Endodermal cell (in vitro differentiated cells): ENCODE measurements around the gene ANO3. TPM values are rescaled to one million over a fixed set of nuclear protein-coding genes. Genes with fewer than 3 reads are reported as not detected.

ENCODE experiments used
- DNase-seq: peaks from one replicate; pipeline ENCODE4 v3.0.0-alpha.2; 2017
- H3K27ac ChIP-seq: 2 replicates; pipeline ENCODE4 v1.5.1; 2013; ENCODE audit warnings: mild to moderate bottlenecking, low read depth, low read length, moderate library complexity
- H3K27me3 ChIP-seq: 2 replicates; pipeline ENCODE4 v1.6.1; 2013; ENCODE audit warnings: mild to moderate bottlenecking, low read length, moderate library complexity; ENCODE audit not compliant: insufficient read depth, control insufficient read depth, poor library complexity, severe bottlenecking
- H3K36me3 ChIP-seq: 2 replicates; pipeline ENCODE4 v1.7.0; 2013; ENCODE audit warnings: mild to moderate bottlenecking, low read length, moderate library complexity; ENCODE audit not compliant: control insufficient read depth, insufficient read depth
- H3K4me1 ChIP-seq: one replicate; pipeline ENCODE4 v1.7.0; 2013; ENCODE audit warnings: low read length; ENCODE audit not compliant: control insufficient read depth, insufficient read depth
- H3K4me3 ChIP-seq: 2 replicates; pipeline ENCODE4 v1.5.1; 2013; ENCODE audit warnings: mild to moderate bottlenecking, low read length, moderate library complexity
- H3K9ac ChIP-seq: 2 replicates; pipeline ENCODE4 v1.6.1; 2013; ENCODE audit warnings: mild to moderate bottlenecking, low read length, moderate library complexity; ENCODE audit not compliant: poor library complexity, severe bottlenecking; ENCODE audit errors: extremely low read depth
- H3K9me3 ChIP-seq: 2 replicates; pipeline ENCODE4 v1.6.1; 2013; ENCODE audit warnings: mild to moderate bottlenecking, low read length, moderate library complexity; ENCODE audit not compliant: control insufficient read depth
- H3K27ac Mint-ChIP-seq: 2 replicates; pipeline ENCODE4 v1.8.0; 2020; ENCODE audit warnings: mixed read lengths
- H3K27me3 Mint-ChIP-seq: 2 replicates; pipeline ENCODE4 v1.8.0; 2021; ENCODE audit warnings: mild to moderate bottlenecking, mixed read lengths; ENCODE audit not compliant: insufficient read depth
- H3K36me3 Mint-ChIP-seq: 2 replicates; pipeline ENCODE4 v1.8.0; 2020; ENCODE audit warnings: low read depth, mixed read lengths
- H3K4me1 Mint-ChIP-seq: 2 replicates; pipeline ENCODE4 v1.8.0; 2020; ENCODE audit warnings: mixed read lengths
- H3K4me3 Mint-ChIP-seq: 2 replicates; pipeline ENCODE4 v1.8.0; 2020; ENCODE audit warnings: mild to moderate bottlenecking, moderate library complexity, mixed read lengths
- H3K9me3 Mint-ChIP-seq: 2 replicates; pipeline ENCODE4 v1.8.0; 2020; ENCODE audit warnings: mild to moderate bottlenecking, mixed read lengths
- WGBS, 2 experiments: methylation state at CpG; one replicate each; pipeline versions ENCODE4 v1.1.5 to v1.1.7; 2013; ENCODE audit warnings: missing lambda C conversion rate in 2 of 2, mixed read lengths in 1 of 2; ENCODE audit not compliant: insufficient coverage in 1 of 2, insufficient read length in 1 of 2; 5-methylcytosine and 5-hydroxymethylcytosine counted together
- total RNA-seq, 2 donors: library from RNA; stranded (reverse); fragmentation: NEBNext Ultra II Directional in 1 of 2; extraction: Animal tissue kit (Norgen Biotek cat#: 25700) in 1 of 2; gene quantifications; 2 replicates in 1 of 2; 3 replicates in 1 of 2; pipeline ENCODE4 v1.2.1, GENCODE V29; 2021
- TF ChIP-seq, protein P1 (sequence below): fragments of 200-600 bp; sonication (generic); conservative IDR thresholded peaks from 2 replicates; pipeline ENCODE4 v1.5.0; 2021; ENCODE audit warnings: antibody characterized with exemption, mild to moderate bottlenecking

The ANO3 gene
- total RNA-seq, 2 donors from 2014 or later: not detected

DNA sequence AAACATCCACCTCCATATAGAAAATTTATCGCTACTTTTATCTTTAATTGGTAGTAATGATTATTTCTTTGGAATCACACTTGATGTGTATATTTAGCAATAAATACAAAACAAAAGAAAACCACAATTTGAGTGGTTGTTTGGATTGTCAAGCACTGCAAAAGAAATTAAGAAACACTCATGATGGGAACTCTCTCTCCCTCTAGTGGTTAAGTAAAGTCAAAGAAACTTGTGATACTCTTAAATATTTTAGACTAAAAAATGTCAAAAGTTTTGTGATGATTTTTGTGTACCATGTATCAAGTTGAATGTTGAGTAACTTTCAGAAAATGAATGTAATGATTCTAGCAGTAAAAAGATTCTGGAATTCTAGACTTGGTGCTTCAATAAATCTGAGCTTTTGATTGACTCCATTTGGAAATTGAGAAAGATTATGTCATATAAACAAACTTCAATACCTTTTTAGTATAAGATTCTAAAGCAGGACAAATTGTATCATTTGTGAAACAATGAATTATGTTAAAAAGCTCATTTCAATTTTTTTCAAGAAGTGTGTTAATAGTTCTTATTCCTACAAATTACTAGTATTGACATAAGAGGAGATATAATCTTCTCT is 219.4 kb downstream of the ANO3 start:
- H3K9me3 Mint-ChIP-seq: no peaks in the 10 kb centered on the region
- H3K27me3 ChIP-seq: no peaks in the 10 kb centered on the region
- no CpG with 5 or more reads among the region's 1 CpG for WGBS, 2 experiments
- DNase-seq: no peak
- H3K36me3 Mint-ChIP-seq: no peaks in the 10 kb centered on the region
- no peak overlapping the region for H3K4me3 Mint-ChIP-seq
- no peaks in the 10 kb centered on the region for H3K4me1 ChIP-seq
- no peaks in the 10 kb centered on the region for H3K27me3 Mint-ChIP-seq
- no peak overlapping the region for H3K9ac ChIP-seq
- H3K4me3 ChIP-seq: no peak overlapping the region
- H3K9me3 ChIP-seq: no peaks in the 10 kb centered on the region
- H3K27ac ChIP-seq: no peak overlapping the region
- no peaks in the 10 kb centered on the region for H3K4me1 Mint-ChIP-seq
- H3K27ac Mint-ChIP-seq: no peak overlapping the region
- TF ChIP-seq, protein P1, sequence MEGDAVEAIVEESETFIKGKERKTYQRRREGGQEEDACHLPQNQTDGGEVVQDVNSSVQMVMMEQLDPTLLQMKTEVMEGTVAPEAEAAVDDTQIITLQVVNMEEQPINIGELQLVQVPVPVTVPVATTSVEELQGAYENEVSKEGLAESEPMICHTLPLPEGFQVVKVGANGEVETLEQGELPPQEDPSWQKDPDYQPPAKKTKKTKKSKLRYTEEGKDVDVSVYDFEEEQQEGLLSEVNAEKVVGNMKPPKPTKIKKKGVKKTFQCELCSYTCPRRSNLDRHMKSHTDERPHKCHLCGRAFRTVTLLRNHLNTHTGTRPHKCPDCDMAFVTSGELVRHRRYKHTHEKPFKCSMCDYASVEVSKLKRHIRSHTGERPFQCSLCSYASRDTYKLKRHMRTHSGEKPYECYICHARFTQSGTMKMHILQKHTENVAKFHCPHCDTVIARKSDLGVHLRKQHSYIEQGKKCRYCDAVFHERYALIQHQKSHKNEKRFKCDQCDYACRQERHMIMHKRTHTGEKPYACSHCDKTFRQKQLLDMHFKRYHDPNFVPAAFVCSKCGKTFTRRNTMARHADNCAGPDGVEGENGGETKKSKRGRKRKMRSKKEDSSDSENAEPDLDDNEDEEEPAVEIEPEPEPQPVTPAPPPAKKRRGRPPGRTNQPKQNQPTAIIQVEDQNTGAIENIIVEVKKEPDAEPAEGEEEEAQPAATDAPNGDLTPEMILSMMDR: peak; percentile 77
- no peaks in the 10 kb centered on the region for H3K36me3 ChIP-seq

DNA sequence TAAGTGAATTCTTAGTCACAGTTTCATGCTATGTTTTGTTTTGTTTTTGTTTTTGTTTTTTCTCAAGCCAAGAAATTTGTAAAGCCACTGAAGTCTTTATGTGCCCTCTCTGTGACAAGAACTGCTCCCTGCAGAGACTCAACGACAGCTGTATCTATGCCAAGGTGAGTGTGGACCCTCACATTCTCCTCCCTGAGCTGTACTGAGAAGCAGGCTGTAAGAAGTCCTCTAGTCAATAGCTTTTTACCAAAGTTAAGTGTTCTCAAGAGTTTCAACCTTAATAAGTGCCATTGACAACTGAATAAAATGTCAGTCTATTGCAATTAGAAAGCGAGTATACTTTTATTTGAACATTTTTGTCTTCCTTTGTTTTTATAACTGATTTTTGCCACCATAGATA is 221.3 kb downstream of the ANO3 start:
- no peaks in the 10 kb centered on the region for H3K4me1 Mint-ChIP-seq
- Histone ChIP-seq H3K9me3 (no peaks in the 10 kb centered on the region), H3K4me1 (no peaks in the 10 kb centered on the region), H3K36me3 (no peaks in the 10 kb centered on the region), H3K27ac (no peak overlapping the region), H3K9ac (no peak overlapping the region), H3K27me3 (no peaks in the 10 kb centered on the region), H3K4me3 (no peak overlapping the region)
- TF ChIP-seq, protein P1: no peak
- H3K4me3 Mint-ChIP-seq: no peak overlapping the region
- no peak for DNase-seq
- no peaks in the 10 kb centered on the region for H3K27me3 Mint-ChIP-seq
- no peaks in the 10 kb centered on the region for H3K36me3 Mint-ChIP-seq
- no peak overlapping the region for H3K27ac Mint-ChIP-seq
- H3K9me3 Mint-ChIP-seq: no peaks in the 10 kb centered on the region
- WGBS, 2 experiments: 61 to 67% methylated on average over 2 of the region's 2 CpGs

DNA sequence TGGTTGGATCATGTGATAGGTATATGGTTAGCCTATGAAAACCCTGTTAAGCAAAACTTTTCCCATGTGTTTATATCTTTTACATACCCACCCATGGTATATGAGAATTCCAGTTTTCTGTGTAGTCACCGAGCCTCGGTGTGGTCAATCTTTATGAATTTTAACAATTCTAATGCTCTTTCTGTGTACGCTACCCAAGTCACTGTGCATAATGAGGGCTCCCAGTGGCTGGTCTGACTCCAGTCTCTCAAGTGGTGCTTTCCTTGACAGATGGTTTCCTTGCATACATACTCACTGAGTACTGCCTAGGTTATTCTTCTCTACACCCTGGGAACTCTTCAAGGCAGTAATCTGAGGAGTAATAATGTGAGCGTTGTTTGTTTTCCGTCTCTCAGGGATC is 222.5 kb downstream of the ANO3 start:
- no peaks in the 10 kb centered on the region for H3K36me3 Mint-ChIP-seq
- WGBS, 2 experiments: 81 to 82% methylated on average over 3 to 5 of the region's 5 CpGs
- Histone ChIP-seq H3K27ac (no peak overlapping the region), H3K4me3 (no peak overlapping the region), H3K27me3 (no peaks in the 10 kb centered on the region), H3K36me3 (no peaks in the 10 kb centered on the region), H3K9ac (no peak overlapping the region), H3K4me1 (no peaks in the 10 kb centered on the region), H3K9me3 (no peaks in the 10 kb centered on the region)
- no peaks in the 10 kb centered on the region for H3K4me1 Mint-ChIP-seq
- no peak overlapping the region for H3K4me3 Mint-ChIP-seq
- TF ChIP-seq, protein P1: no peak
- no peak for DNase-seq
- no peak overlapping the region for H3K27ac Mint-ChIP-seq
- no peaks in the 10 kb centered on the region for H3K9me3 Mint-ChIP-seq
- H3K27me3 Mint-ChIP-seq: no peaks in the 10 kb centered on the region
